ENCODE measurements around the gene MAPRE3.

MAPRE3 gene

GRCh38 chr2:26936855-26937254 lies 33.6 kb upstream of the MAPRE3 start:
- Histone ChIP-seq H3K4me3 (ENCODE audit: low read depth, low read length) (no peak overlapping the region), H3K4me1 (ENCODE audit: control insufficient read depth, insufficient read depth, low read length) (no peaks in the 10 kb centered on the region), H3K9me3 (ENCODE audit: control insufficient read depth, insufficient read depth, low read length) (no peaks in the 10 kb centered on the region), H3K9ac (ENCODE audit: low read depth, low read length) (no peak overlapping the region), H3K36me3 (ENCODE audit: control insufficient read depth, insufficient read depth, low read length) (no peaks in the 10 kb centered on the region), H3K27me3 (ENCODE audit: control insufficient read depth, insufficient read depth, low read length) (peaks cover 4% of the 10 kb centered on the region)

- H3K36me3 ChIP-seq (ENCODE audit: control insufficient read depth, insufficient read depth, low read length) = no peaks in the 10 kb centered on the region
- H3K4me3 ChIP-seq (ENCODE audit: low read depth, low read length) = no peak overlapping the region
- no peaks in the 10 kb centered on the region for H3K4me1 ChIP-seq (ENCODE audit: control insufficient read depth, insufficient read depth, low read length)
- H3K9me3 ChIP-seq (ENCODE audit: control insufficient read depth, insufficient read depth, low read length) = no peaks in the 10 kb centered on the region
- no peak overlapping the region for H3K9ac ChIP-seq (ENCODE audit: low read depth, low read length)
- peaks cover 15% of the 10 kb centered on the region for H3K27me3 ChIP-seq (ENCODE audit: control insufficient read depth, insufficient read depth, low read length)
These were observed 31.9 kb upstream of the MAPRE3 start for GRCh38 chr2:26938399-26939118.

- no peaks in the 10 kb centered on the region for H3K36me3 ChIP-seq (ENCODE audit: control insufficient read depth, insufficient read depth, low read length)
- H3K4me3 ChIP-seq (ENCODE audit: low read depth, low read length) = no peak overlapping the region
- no peaks in the 10 kb centered on the region for H3K4me1 ChIP-seq (ENCODE audit: control insufficient read depth, insufficient read depth, low read length)
- H3K9ac ChIP-seq (ENCODE audit: low read depth, low read length) = no peak overlapping the region
- peaks cover 21% of the 10 kb centered on the region for H3K27me3 ChIP-seq (ENCODE audit: control insufficient read depth, insufficient read depth, low read length)
- no peaks in the 10 kb centered on the region for H3K9me3 ChIP-seq (ENCODE audit: control insufficient read depth, insufficient read depth, low read length)
These were observed 30.4 kb upstream of the MAPRE3 start for GRCh38 chr2:26940001-26940400.

GRCh38 chr2:26941486-26941885 lies 29.0 kb upstream of the MAPRE3 start:
- H3K27me3 ChIP-seq (ENCODE audit: control insufficient read depth, insufficient read depth, low read length) = peaks cover 21% of the 10 kb centered on the region
- H3K4me3 ChIP-seq (ENCODE audit: low read depth, low read length) = no peak overlapping the region
- peaks cover 4% of the 10 kb centered on the region for H3K36me3 ChIP-seq (ENCODE audit: control insufficient read depth, insufficient read depth, low read length)
- no peaks in the 10 kb centered on the region for H3K9me3 ChIP-seq (ENCODE audit: control insufficient read depth, insufficient read depth, low read length)
- no peak overlapping the region for H3K9ac ChIP-seq (ENCODE audit: low read depth, low read length)
- no peaks in the 10 kb centered on the region for H3K4me1 ChIP-seq (ENCODE audit: control insufficient read depth, insufficient read depth, low read length)

- H3K4me3 ChIP-seq (ENCODE audit: low read depth, low read length) = peak overlapping the region; percentile 91
- H3K9ac ChIP-seq (ENCODE audit: low read depth, low read length) = no peak overlapping the region
- peaks cover 6% of the 10 kb centered on the region for H3K36me3 ChIP-seq (ENCODE audit: control insufficient read depth, insufficient read depth, low read length)
- H3K27me3 ChIP-seq (ENCODE audit: control insufficient read depth, insufficient read depth, low read length) = peaks cover 21% of the 10 kb centered on the region
- no peaks in the 10 kb centered on the region for H3K4me1 ChIP-seq (ENCODE audit: control insufficient read depth, insufficient read depth, low read length)
- no peaks in the 10 kb centered on the region for H3K9me3 ChIP-seq (ENCODE audit: control insufficient read depth, insufficient read depth, low read length)
These were observed 27.7 kb upstream of the MAPRE3 start for GRCh38 chr2:26942543-26943295.

- Histone ChIP-seq H3K36me3 (ENCODE audit: control insufficient read depth, insufficient read depth, low read length) (peaks cover 6% of the 10 kb centered on the region), H3K4me3 (ENCODE audit: low read depth, low read length) (no peak overlapping the region), H3K4me1 (ENCODE audit: control insufficient read depth, insufficient read depth, low read length) (no peaks in the 10 kb centered on the region), H3K27me3 (ENCODE audit: control insufficient read depth, insufficient read depth, low read length) (peaks cover 21% of the 10 kb centered on the region), H3K9me3 (ENCODE audit: control insufficient read depth, insufficient read depth, low read length) (no peaks in the 10 kb centered on the region), H3K9ac (ENCODE audit: low read depth, low read length) (no peak overlapping the region)
These were observed 24.3 kb upstream of the MAPRE3 start for GRCh38 chr2:26945991-26946750.

GRCh38 chr2:26946841-26947784 lies 23.3 kb upstream of the MAPRE3 start:
- H3K9ac ChIP-seq (ENCODE audit: low read depth, low read length) = no peak overlapping the region
- H3K4me1 ChIP-seq (ENCODE audit: control insufficient read depth, insufficient read depth, low read length) = no peaks in the 10 kb centered on the region
- peaks cover 6% of the 10 kb centered on the region for H3K36me3 ChIP-seq (ENCODE audit: control insufficient read depth, insufficient read depth, low read length)
- H3K27me3 ChIP-seq (ENCODE audit: control insufficient read depth, insufficient read depth, low read length) = peaks cover 15% of the 10 kb centered on the region
- no peaks in the 10 kb centered on the region for H3K9me3 ChIP-seq (ENCODE audit: control insufficient read depth, insufficient read depth, low read length)
- H3K4me3 ChIP-seq (ENCODE audit: low read depth, low read length) = no peak overlapping the region

- Histone ChIP-seq H3K4me3 (ENCODE audit: low read depth, low read length) (no peak overlapping the region), H3K4me1 (ENCODE audit: control insufficient read depth, insufficient read depth, low read length) (no peaks in the 10 kb centered on the region), H3K9ac (ENCODE audit: low read depth, low read length) (no peak overlapping the region), H3K27me3 (ENCODE audit: control insufficient read depth, insufficient read depth, low read length) (peaks cover 4% of the 10 kb centered on the region), H3K9me3 (ENCODE audit: control insufficient read depth, insufficient read depth, low read length) (no peaks in the 10 kb centered on the region), H3K36me3 (ENCODE audit: control insufficient read depth, insufficient read depth, low read length) (peaks cover 6% of the 10 kb centered on the region)
These were observed 21.6 kb upstream of the MAPRE3 start for GRCh38 chr2:26948800-26949199.

- Histone ChIP-seq H3K4me1 (ENCODE audit: control insufficient read depth, insufficient read depth, low read length) (no peaks in the 10 kb centered on the region), H3K4me3 (ENCODE audit: low read depth, low read length) (no peak overlapping the region), H3K9me3 (ENCODE audit: control insufficient read depth, insufficient read depth, low read length) (no peaks in the 10 kb centered on the region), H3K27me3 (ENCODE audit: control insufficient read depth, insufficient read depth, low read length) (no peaks in the 10 kb centered on the region), H3K9ac (ENCODE audit: low read depth, low read length) (no peak overlapping the region), H3K36me3 (ENCODE audit: control insufficient read depth, insufficient read depth, low read length) (peaks cover 6% of the 10 kb centered on the region)
These were observed 20.2 kb upstream of the MAPRE3 start for GRCh38 chr2:26950246-26950645.

GRCh38 chr2:26951236-26951635 lies 19.2 kb upstream of the MAPRE3 start:
- Histone ChIP-seq H3K9me3 (ENCODE audit: control insufficient read depth, insufficient read depth, low read length) (no peaks in the 10 kb centered on the region), H3K9ac (ENCODE audit: low read depth, low read length) (no peak overlapping the region), H3K36me3 (ENCODE audit: control insufficient read depth, insufficient read depth, low read length) (peaks cover 2% of the 10 kb centered on the region), H3K4me1 (ENCODE audit: control insufficient read depth, insufficient read depth, low read length) (no peaks in the 10 kb centered on the region), H3K27me3 (ENCODE audit: control insufficient read depth, insufficient read depth, low read length) (no peaks in the 10 kb centered on the region), H3K4me3 (ENCODE audit: low read depth, low read length) (no peak overlapping the region)

DNA sequence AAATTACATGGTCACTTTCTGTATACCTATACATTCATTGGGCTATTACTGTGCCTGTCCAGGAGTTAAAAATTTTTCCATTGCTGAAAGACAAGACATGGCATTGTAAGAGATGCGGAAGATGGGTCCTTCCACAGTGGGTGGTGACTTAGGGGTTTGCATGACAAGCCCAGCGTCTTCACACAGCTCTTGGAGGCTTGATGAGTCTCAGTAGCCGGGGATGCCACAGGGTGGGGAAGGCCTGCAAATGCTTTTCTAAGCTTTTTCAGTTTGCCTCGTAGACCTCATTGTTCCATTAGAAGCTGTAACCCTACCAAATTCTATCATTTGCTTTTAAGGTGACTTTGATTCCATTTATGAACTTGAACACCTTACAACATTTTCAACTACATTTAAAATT lies 18.1 kb upstream of the MAPRE3 start:
- no peaks in the 10 kb centered on the region for H3K4me1 ChIP-seq (ENCODE audit: control insufficient read depth, insufficient read depth, low read length)
- peaks cover 2% of the 10 kb centered on the region for H3K36me3 ChIP-seq (ENCODE audit: control insufficient read depth, insufficient read depth, low read length)
- no peak overlapping the region for H3K4me3 ChIP-seq (ENCODE audit: low read depth, low read length)
- no peaks in the 10 kb centered on the region for H3K27me3 ChIP-seq (ENCODE audit: control insufficient read depth, insufficient read depth, low read length)
- no peak overlapping the region for H3K9ac ChIP-seq (ENCODE audit: low read depth, low read length)
- no peaks in the 10 kb centered on the region for H3K9me3 ChIP-seq (ENCODE audit: control insufficient read depth, insufficient read depth, low read length)
